Gastrocnemius medialis (tissue), 4 donors: Measurements from ENCODE around the gene PLAC1. TPM values are rescaled to one million over a fixed set of nuclear protein-coding genes. Genes with fewer than 3 reads are reported as not detected.

Experiments used
- ATAC-seq, 2 donors: fragments of 150-250 bp; one replicate each; pipeline ENCODE4 v1.9.1; 2016
- DNase-seq, 2 donors: peaks; one replicate each; pipeline ENCODE4 v3.0.0-alpha.2; 2019
- H3K27ac ChIP-seq, 4 donors: fragments of 200-600 bp; sonication (generic); 1 replicate in 1 of 4; 2 replicates in 3 of 4; pipeline ENCODE4 v1.5.1; 2016 to 2018; ENCODE audit warnings: mild to moderate bottlenecking in 2 of 4, moderate library complexity in 1 of 4
- H3K27me3 ChIP-seq, 3 donors: fragments of 200-600 bp; sonication (generic) in 2 of 3; 1 replicate in 1 of 3; 2 replicates in 2 of 3; pipeline versions ENCODE4 v1.5.1 to v1.6.0; 2016 to 2019; ENCODE audit warnings: mild to moderate bottlenecking in 1 of 3, moderate library complexity in 1 of 3
- H3K36me3 ChIP-seq, 2 donors: fragments of 200-600 bp; sonication (generic) in 1 of 2; one replicate each; pipeline ENCODE4 v1.5.1; 2017 to 2018
- H3K4me1 ChIP-seq, 2 donors: fragments of 200-600 bp; sonication (generic) in 1 of 2; one replicate each; pipeline ENCODE4 v1.5.1; 2016 to 2017; ENCODE audit warnings: mild to moderate bottlenecking in 2 of 2
- H3K4me3 ChIP-seq, 4 donors: fragments of 200-600 bp; sonication (generic) in 3 of 4; 1 replicate in 1 of 4; 2 replicates in 3 of 4; pipeline ENCODE4 v1.5.1; 2016 to 2019; ENCODE audit warnings: mild to moderate bottlenecking in 2 of 4
- H3K9me3 ChIP-seq, 3 donors: fragments of 200-600 bp; sonication (generic) in 2 of 3; 1 replicate in 1 of 3; 2 replicates in 2 of 3; pipeline ENCODE4 v1.5.1; 2016 to 2019
- CTCF ChIP-seq, 5 experiments: fragments of 450-650 bp in 3 of 5; fragments of 200-600 bp in 2 of 5; sonication (generic) in 2 of 5; IDR thresholded peaks in 4 of 5; conservative IDR thresholded peaks in 1 of 5; 1 replicate in 4 of 5; 2 replicates in 1 of 5; pipeline ENCODE4 v1.5.1; 2016 to 2019; ENCODE audit warnings: antibody characterized with exemption in 5 of 5, mild to moderate bottlenecking in 3 of 5, moderate library complexity in 3 of 5
- POLR2A ChIP-seq, 2 donors: fragments of 450-650 bp; IDR thresholded peaks; one replicate each; pipeline ENCODE4 v1.6.1; 2017; ENCODE audit warnings: antibody characterized with exemption in 2 of 2, mild to moderate bottlenecking in 2 of 2, moderate library complexity in 2 of 2
- in situ Hi-C, 4 donors: fragments of 200-750 bp; cut with MboI; loops; one replicate each; pipeline versions ENCODE4 v1.15.0 to v1.8.0; 2017; ENCODE audit warnings: low sequenced_read_pairs in 4 of 4
- intact Hi-C: fragments of 100-400 bp; cut with DNase I; formaldehyde crosslinking; loops from one replicate; pipeline ENCODE4 v1.15.1; 2023; ENCODE audit warnings: low total_unique reads
- total RNA-seq, 4 donors: library from RNA; depleted of rRNA; stranded (reverse); fragments of >200 nt; gene quantifications; one replicate each; pipeline versions ENCODE4 v1.1.0 to v1.2.3, GENCODE V29; 2016

The PLAC1 gene
- total RNA-seq, 4 donors from 2014 or later: not detected

GRCh38 chrX:134658760-134659023 is 421 bp upstream of the PLAC1 start:
- H3K4me3 ChIP-seq: no peak overlapping the region
- no peaks in the 10 kb centered on the region for H3K9me3 ChIP-seq
- DNase-seq (no peak), ATAC-seq (no peak)
- in situ Hi-C loops: no loop called here
- H3K36me3 ChIP-seq: no peaks in the 10 kb centered on the region
- TF ChIP-seq CTCF (IDR thresholded peaks at IDR 0.05 in 4 of 5, conservative IDR thresholded peaks at IDR 0.05 in 1 of 5) (no peak), POLR2A (IDR thresholded peaks at IDR 0.05) (no peak)
- H3K27me3 ChIP-seq: no peaks in the 10 kb centered on the region
- no peak overlapping the region for H3K27ac ChIP-seq
- intact Hi-C loops: no loop called here
- H3K4me1 ChIP-seq: no peaks in the 10 kb centered on the region

- TF ChIP-seq CTCF (IDR thresholded peaks at IDR 0.05 in 4 of 5, conservative IDR thresholded peaks at IDR 0.05 in 1 of 5) (no peak), POLR2A (IDR thresholded peaks at IDR 0.05) (no peak)
- ATAC-seq (no peak), DNase-seq (no peak)
- H3K4me3 ChIP-seq: no peak overlapping the region
- no peaks in the 10 kb centered on the region for H3K36me3 ChIP-seq
- intact Hi-C loops (no loop called here), in situ Hi-C loops (no loop called here)
- H3K9me3 ChIP-seq: no peaks in the 10 kb centered on the region
- no peak overlapping the region for H3K27ac ChIP-seq
- no peaks in the 10 kb centered on the region for H3K27me3 ChIP-seq
- no peaks in the 10 kb centered on the region for H3K4me1 ChIP-seq
Observed at GRCh38 chrX:134654398-134655012, 3.8 kb downstream of the PLAC1 start.

- TF ChIP-seq CTCF (IDR thresholded peaks at IDR 0.05 in 4 of 5, conservative IDR thresholded peaks at IDR 0.05 in 1 of 5) (no peak), POLR2A (IDR thresholded peaks at IDR 0.05) (no peak)
- Histone ChIP-seq H3K36me3 (no peaks in the 10 kb centered on the region), H3K4me3 (no peak overlapping the region), H3K4me1 (no peaks in the 10 kb centered on the region), H3K27ac (no peak overlapping the region), H3K27me3 (no peaks in the 10 kb centered on the region), H3K9me3 (no peaks in the 10 kb centered on the region)
- ATAC-seq (no peak), DNase-seq (no peak)
- intact Hi-C loops (no loop called here), in situ Hi-C loops (no loop called here)
Observed at GRCh38 chrX:134653835-134654234, 4.4 kb downstream of the PLAC1 start.

- DNase-seq: no peak
- in situ Hi-C loops (no loop called here), intact Hi-C loops (no loop called here)
- Histone ChIP-seq H3K4me1 (no peaks in the 10 kb centered on the region), H3K27ac (no peak overlapping the region), H3K36me3 (no peaks in the 10 kb centered on the region), H3K4me3 (no peak overlapping the region), H3K9me3 (no peaks in the 10 kb centered on the region), H3K27me3 (no peaks in the 10 kb centered on the region)
- no peak for ATAC-seq
- TF ChIP-seq POLR2A (IDR thresholded peaks at IDR 0.05) (no peak), CTCF (IDR thresholded peaks at IDR 0.05 in 4 of 5, conservative IDR thresholded peaks at IDR 0.05 in 1 of 5) (no peak)
Observed at GRCh38 chrX:134650701-134651100, 7.6 kb downstream of the PLAC1 start.

DNA sequence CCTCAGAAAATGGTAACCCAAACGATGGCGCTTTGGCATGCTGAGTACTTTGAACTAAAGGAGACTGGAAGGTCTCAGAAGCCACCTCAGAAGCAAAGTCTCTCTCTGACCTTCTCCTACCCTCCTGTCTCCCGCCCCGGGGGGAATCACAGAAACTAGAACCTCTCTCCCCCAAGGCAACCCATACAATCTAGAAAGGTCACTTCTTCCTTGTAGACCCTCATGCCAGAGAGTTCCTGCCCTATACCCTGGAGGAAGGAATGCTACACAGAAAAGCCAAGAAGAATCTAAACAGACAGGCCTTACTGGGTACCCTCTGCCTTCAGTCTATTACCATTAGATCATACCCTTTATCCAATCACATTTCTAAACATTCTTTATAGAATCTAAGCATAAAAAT is 8.5 kb downstream of the PLAC1 start:
- ATAC-seq (no peak), DNase-seq (no peak)
- Histone ChIP-seq H3K27me3 (no peaks in the 10 kb centered on the region), H3K4me1 (no peaks in the 10 kb centered on the region), H3K4me3 (no peak overlapping the region), H3K36me3 (no peaks in the 10 kb centered on the region), H3K27ac (no peak overlapping the region), H3K9me3 (no peaks in the 10 kb centered on the region)
- in situ Hi-C loops (no loop called here), intact Hi-C loops (no loop called here)
- no peak for TF ChIP-seq CTCF (IDR thresholded peaks at IDR 0.05 in 4 of 5, conservative IDR thresholded peaks at IDR 0.05 in 1 of 5)
- TF ChIP-seq POLR2A (IDR thresholded peaks at IDR 0.05): no peak
